Femur (tissue), 1 donor: Measurements from ENCODE around the gene OR2F2.

Experiments used
- DNase-seq: peaks from one replicate; pipeline ENCODE4 v3.0.0-alpha.2; 2017

OR2F2 gene

DNA sequence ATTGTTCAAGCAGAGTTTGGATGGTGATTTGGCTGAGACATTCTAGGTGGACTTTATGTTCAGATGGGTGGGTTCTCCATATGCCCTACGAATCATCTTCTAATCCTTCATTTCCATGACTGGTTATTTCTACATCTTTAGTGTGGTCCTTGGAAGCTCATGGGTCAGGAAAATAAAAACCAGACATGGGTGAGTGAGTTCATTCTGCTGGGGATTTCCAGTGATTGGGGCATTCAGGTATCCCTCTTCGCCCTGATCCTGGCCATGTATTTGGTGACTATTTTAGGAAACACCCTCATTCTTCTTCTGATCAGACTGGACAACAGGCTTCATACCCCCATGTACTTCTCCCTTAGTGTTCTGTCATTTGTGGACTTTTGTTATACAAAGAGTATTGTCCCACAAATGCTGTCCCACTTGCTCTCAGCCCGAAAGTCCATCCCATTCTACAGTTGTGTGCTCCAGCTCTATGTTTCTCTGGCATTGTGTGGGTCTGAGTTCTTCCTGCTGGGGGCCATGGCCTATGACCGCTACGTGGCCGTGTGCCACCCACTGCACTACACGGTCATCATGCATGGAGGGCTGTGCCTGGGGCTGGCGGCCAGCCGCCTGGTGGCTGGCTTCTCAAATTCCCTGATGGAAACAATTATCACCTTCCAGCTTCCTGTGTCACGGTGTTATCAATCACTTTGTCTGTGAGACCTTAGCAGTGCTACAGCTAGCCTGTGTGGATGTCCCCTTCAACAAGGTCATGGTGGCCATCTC lies 45.9 kb downstream of the OR2F2 start:
- no peak for DNase-seq

DNA sequence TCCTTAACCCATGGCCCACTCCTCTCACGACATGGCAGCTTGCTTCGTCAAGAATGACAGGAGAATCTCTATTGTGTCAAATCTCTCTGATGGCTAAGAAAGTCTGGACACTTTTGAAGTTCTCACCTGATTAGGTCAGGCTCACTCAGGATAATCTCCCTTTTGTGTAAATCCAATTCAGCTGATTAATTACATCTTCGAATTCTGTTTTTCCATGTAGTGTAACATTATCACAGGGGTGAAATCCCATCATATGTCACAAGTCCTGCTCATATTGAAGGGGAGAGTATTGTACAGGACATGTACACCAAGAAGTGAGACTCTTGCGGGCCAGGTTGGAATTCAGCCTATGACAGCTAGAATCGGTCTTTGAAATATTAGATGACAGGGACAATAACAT lies 48.9 kb downstream of the OR2F2 start:
- no peak for DNase-seq
